ENCODE results near the gene EIF5AL1.
"Not testable (repeated sequence)": the region's sequence is repeated elsewhere in the genome, so short reads cannot be mapped to it uniquely, and the experiment has no call there.

The EIF5AL1 gene

DNA sequence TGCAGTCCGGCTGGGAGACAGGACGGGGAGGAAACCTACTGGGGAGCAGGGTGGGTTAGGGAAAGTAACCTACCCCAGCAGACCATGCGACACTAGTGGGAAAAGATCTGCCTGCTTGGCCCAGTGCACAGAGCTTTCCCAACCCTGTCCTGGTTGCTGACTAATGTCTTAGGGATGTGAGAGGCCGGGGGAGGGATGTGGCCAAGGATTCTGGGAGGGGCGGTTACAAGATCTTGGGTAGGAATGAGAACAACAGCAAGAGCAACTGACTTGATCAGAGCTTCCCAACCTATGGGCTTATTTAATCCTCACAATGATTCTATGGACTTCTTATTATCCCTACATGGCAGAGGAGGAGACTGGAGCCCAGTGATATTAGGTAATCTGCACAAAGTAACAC is 24.0 kb upstream of the EIF5AL1 start:
- no peak for DNase-seq

DNA sequence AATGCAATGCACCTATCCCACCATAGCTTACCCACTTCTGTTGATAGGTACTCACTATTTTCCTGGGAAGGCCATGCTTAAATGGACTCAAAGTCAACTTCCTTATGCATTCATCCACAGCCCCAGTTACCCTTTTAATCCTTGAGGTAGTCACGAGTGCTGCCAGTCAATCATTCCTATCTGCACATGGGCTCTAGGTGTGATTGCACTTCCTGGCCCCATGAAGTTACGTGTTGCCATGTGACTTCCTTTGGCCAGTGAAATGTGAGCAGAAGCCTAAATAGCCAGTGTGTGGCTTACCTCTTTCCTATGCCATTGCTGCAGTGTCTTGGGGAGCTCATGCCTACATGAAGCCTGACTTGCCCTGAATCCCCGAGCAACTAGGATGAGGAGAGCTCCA is 23.5 kb upstream of the EIF5AL1 start:
- DNase-seq, result no peak

DNA sequence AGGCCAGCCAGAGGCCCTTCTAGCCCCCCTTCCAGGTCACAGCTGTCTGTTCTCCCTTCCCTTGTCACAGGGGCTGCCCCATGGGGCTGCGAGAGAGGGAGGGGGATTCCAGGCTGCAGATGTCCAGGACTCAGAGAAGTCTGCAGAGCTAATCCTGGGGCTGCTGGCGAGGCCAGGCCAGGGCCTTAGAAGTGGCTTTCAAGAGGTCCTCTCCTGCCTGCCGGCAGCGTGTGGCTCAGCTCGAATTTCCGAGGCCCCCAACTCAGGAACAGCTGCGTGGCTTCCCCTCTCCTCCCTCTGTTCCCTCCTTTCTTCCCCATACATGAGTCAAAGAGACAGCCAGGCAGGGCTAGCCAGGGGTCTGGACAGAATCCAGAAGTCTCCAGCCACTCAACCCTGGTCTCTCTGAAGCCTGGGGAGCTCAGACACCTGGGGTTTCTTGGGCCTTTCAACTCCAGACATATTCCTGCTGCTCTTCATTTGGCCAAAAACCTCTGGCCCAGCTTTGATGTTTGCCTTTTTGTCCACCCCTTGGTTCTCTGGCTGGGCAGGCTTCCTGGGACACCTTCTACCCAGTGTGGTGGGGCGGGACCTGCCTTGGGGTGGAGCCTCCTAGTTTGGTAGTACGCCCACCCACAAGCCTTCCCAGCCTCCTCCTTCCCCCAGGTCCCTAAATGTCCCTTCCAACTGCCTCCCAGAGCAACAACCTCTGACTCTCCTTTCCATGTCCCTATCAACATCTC is 21.8 kb upstream of the EIF5AL1 start:
- no peak for DNase-seq

DNA sequence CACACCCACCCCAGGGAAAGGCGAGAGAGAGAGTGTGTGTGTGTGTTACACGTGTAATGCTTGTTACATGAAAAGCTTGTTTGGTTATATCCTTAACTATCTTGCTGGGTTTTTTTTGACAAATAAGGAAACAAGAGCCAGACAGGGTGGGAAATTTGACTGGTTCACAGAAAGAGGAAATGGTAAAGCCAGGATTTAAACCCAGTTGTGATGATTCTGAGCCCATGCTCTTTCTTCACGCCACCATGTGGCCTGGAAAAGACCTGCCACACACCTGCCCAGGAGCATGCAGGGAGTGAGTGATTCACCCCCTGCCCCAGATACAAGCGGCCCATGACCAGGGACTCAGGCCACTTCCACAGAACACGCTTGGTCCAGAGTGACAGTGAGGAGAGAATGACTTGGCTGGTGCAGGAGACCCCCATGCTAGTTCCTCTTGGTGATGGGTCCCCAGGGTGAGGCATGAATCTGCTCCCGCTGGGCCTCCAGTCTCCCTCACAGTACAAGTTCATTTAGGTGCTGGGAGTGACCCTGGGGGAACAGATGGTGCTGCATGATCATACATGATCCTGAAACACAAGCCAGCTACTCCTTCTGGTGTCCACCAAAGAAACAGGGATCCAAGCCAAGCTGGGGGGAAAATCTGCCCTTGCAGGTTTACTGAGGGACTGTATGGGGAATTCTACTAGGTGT is 21.0 kb upstream of the EIF5AL1 start:
- no peak for DNase-seq

DNA sequence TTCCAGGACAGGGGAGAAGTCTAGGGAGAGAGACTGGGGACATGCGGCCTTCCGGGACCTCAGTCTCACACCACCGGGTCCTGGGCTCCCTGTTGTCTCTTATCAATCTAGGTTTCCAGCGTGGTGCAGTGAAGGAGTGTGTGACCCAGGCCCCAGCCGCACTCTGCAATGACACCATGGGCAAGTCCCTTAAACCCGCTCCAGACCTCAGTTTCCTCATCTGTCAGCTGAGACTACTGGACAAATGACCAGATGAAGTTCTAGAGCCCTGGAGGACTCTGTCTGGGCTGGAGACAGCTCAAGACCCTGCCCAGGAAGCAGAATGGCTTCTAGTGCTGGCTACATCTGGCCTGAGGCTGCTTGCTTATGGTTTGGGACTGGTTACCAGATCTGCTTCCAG is 20.1 kb upstream of the EIF5AL1 start:
- DNase-seq, result no peak

DNA sequence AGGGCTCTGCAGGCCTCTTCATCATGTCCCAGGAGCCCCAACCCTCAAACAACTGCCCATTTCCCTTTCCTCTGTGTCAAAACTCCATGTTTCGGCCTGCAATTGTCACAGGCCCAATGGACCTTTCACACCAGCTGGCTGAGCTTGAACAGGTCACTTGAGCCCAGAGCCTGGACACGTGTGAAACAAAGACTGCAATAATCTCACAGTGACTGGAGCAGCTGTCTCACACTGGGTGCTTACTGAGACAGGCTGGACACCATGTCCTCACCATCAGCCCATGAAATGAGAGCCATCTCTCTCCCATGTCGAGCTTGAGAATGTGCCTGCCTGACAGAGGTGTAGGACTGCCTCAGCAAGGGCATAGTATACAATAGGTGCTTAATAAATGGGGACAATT is 19.5 kb upstream of the EIF5AL1 start:
- no peak for DNase-seq

DNA sequence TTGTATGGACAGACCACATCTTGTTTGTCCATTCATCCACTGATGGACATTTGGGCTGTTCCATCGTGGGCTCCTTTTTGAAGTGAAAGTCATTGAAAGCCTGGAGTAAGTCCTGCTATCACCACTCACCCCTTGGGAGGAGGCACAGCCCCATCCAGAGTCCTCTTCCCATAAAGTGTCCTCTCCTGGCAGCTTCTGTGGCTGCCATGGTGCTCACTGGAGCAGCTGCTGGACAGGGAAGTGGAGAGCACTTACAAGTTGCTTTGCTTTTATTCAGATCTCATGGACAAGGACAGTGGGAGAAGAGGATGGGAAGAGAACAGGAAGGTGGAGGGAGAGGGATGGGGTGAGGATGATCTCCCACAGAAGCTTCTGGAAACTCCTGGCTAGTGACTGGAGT is 18.5 kb upstream of the EIF5AL1 start:
- no peak for DNase-seq

DNA sequence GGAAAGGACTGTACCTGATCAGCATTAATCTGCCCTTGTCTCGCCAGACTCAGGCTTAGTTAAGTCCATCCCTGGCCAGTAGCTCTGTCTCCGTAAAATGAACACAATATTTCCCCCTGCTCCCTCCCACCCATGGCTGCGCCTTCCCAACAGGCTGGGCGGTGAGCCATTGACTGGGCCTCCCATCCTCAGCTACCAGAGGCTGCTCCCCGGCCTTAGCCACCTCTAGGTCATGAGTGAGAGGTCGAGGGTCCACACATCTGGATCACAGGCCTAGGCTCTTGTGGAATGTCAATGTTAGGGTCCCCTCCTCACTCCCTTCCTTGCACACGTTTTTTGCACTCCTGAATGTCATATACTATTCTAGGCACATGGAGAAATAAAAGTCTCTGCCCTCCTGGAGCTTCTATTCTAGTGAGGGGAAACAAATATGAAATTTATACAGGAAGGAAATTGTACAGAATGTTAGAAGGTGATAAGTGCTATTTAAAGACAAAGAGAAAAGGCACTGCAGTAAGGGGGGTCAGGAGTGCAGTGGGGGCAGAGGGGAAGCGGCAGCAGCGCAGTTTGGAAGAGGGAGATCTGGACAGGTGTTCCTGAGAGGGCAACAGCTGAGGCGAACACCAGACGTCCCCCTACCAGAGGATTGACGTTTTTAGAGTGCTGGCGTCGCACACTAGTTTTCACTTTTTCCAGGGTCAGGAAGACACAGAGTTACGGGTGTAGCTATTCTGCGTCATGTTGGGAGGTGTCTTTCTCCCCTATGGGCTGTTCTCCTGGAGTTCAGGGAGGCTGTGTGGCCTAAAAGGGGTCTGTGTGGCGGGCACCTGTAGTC is 17.2 kb upstream of the EIF5AL1 start:
- no peak for DNase-seq

DNA sequence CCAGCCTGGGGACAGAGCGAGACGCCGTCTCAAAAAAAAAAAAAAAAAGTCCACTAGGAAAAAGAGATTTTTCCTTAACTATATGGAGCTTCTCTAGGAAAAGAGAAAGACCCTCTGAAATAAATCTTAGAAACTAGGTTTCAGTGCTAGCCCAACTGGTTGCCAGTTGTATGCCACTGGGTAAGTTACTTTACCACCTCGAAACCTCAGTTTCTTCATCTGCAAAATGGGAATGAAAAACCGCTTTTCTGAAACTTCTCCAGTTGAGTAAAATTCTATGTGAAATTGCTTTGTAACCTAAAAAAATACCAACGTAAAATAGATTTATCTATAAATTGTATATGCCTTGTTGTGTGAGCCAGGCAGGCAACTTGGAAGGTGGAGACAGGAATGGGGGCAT is 16.5 kb upstream of the EIF5AL1 start:
- no peak for DNase-seq

DNA sequence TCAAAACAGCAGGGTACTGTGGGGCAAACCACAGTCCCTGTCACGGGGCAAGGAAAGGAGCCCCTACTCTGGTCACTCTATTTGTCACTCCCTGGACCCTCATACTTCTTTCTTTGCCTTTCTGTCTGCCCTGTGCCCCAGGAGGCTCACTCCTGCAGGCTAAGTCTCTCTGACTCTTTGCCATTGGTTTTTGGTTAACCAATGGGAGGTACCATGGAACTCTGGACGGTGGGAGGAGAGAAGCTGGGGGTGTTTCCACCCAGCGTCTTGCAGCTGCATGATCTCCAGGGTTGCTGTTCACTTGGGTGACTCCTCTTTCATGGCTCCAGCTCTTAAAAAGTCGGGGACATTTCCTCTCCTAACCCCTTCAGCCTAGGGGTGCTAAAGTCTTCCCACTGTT is 15.4 kb upstream of the EIF5AL1 start:
- DNase-seq, result no peak

DNA sequence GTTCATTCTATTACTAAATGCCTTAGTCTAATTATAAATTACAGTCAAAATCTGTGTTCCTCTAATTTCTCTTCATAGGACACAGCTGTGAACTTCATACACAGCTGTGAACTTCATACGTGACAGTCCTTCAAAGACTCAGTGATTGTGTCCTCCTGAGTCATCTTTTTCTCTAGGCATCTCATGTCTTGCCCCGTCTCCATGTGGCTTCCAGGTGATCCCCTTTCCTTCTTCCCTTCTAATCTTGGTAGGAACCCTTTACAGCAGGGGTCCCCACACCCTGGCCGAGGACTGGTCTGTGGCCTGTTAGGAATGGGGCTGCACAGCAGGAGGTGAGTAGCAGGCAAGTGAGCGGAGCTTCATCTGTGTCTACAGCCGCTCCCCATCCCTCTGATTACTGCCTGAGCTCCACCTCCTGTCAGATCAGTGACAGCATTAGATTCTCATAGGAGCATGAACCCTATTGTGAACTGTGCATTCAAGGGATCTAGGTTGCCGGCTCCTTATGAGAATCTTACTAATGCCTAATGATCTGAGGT is 14.0 kb upstream of the EIF5AL1 start:
- DNase-seq, result no peak

DNA sequence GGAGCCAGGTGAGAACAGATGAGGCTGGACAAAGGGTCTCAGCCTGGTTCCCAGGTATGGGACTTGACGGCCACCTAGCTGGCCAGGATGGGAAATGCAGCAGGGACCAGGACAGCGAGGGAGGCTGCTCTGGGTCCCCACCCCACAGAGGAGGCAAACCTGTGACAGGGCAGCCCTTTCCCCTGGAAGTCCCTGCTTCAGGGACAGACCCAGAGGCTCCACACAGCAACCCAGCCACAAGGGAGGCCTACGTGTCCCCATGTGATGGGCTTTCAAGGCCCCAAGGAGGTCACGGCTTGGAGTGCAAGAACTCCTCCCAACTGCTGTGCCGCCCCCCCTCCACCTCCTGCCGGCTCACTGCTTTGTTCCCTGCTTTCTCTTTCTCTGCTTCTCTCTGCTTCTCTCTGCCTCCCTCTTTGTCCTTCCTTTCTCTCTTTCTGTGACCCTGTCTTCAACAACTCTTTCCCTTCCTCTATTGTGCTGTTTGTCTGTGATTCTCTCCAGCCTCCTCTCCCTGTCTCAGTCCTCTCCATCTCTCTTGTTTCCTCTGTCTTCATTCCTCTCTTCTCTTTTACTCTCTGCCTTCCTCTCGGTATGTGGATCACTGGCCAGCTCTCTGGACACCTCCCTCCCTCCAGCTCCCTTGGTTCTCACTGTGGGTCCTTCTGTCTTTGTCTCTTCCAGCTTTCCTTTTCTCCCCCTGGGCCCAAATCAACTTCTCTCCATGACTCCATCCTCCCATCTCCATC is 9.6 kb upstream of the EIF5AL1 start:
- no peak for DNase-seq

DNA sequence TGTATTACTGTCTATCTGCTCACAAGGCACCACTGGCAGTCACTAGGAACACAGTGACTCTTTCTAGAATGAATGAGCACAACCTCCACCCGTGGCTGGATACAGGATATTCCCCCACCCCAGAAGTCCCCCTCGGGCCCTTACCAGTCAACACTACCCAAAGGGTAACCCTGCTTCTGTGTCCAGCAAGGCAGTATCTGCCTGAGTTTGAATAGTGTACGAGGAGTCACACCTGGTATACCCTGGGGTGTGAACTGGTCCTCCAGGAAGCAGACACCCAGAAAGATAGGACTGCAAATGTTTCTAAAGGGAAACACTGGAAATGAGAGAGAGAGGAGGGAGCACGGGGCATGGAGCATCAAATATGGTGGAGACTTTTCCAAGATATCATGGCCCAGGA is 8.5 kb upstream of the EIF5AL1 start:
- not testable (repeated sequence) for DNase-seq

DNA sequence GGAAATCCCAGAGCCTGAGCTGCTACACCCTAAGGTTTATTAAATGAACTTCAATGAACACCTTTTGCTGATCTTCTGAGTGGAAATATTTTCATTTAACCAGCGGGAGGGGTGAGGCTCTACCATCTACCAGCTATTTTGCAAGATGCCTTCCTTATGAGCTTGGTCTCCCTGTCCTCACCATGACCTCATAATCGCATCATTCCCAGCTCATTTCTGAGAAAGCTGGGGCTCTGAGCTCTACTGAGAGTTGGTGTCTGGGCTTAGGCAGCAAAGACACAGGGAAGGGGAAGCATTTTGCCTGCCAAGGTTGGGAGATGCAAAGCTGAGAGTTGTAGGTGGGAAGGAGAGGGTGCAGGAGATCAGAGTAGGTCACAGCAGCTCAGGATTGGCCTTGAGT is 7.8 kb upstream of the EIF5AL1 start:
- DNase-seq, result not testable (repeated sequence)

DNA sequence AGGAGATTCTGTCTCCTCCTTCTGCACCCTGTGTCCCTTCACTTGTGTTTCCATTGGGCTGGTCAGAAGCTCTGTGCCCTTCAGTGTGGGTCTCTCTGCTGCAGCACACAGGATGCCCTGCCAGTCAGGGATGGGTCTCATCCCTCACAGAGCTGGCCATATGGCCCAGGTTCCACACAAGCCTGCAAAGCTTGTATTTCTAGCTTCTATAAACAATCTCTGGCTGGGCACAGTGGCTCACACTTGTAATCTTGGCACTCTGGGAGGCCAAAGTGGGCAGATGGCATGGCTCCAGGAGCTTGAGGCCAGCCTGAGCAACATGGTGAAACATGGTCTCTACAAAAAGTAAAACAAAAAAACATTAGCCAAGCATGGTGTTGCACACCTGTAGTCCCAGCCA is 7.0 kb upstream of the EIF5AL1 start:
- DNase-seq, result not testable (repeated sequence)

DNA sequence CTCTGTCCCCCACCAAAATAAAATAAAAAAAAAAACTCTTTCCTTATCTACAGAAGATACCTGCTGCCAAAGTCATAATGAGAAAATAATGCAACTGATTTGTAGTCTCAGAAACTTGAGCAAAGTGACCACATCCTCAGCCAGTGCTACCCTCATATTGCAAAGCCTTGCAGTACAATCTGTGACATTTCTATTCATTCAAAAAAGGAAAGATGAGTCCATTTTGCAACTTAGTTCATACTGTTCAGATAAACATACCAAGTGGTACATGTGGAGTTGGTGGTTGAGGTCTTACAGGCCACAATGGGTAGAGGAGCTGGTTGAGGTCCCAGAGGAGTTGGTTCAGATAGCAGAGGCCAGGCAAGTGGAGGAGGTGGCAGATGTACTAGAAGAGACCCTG is 6.5 kb upstream of the EIF5AL1 start:
- DNase-seq, result no peak

DNA sequence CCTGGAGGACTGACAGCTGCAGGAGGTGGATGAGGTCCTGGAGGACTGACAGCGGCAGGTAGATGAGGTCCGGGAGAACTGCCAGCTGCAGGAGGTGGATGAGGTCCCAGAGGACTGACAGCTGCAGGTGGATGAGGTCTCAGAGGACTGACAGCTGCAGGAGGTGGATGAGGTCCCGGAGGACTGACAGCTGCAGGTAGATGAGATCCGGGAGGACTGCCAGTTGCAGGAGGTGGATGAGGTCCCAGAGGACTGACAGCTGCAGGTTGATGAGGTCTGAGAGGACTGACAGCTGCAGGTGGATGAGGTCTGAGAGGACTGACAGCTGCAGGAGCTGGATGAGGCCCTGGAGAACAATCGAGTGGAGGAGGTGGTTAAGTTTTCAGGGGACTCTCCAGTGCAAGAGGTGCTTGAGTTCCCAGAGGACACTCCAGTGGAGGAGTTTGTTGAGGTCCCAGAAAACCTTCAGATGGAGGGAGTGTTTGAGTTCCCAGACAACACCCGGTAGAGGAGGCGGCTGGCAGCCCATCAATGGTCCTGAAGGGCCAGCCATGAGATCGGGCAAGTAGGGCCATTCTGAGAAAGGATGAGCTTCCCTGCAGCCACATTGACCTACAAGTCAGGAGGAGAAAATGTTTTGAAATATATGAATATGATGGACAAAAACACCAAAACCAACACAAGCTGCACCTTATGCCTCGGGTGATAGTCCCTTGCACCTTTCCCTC is 4.7 kb upstream of the EIF5AL1 start:
- DNase-seq, result no peak

DNA sequence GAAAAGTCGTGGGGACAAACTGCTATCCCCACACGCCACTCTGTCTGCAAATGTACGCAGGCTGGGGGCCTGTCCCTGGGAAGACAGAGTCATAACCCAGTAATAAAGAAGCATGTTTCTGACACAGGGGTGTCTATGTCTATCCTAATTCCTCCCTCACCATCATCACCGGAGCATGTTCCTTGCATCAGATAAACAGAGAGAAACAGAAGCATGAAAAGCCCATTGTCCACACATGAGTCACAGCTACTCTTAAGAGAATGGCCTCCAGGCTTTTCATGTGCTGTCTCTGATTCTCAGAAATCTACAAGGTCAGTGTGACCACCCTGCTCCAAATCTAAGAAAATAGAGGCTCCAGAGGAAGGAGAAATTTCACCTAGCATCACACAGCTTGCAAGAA is 4.1 kb upstream of the EIF5AL1 start:
- DNase-seq, result not testable (repeated sequence)

DNA sequence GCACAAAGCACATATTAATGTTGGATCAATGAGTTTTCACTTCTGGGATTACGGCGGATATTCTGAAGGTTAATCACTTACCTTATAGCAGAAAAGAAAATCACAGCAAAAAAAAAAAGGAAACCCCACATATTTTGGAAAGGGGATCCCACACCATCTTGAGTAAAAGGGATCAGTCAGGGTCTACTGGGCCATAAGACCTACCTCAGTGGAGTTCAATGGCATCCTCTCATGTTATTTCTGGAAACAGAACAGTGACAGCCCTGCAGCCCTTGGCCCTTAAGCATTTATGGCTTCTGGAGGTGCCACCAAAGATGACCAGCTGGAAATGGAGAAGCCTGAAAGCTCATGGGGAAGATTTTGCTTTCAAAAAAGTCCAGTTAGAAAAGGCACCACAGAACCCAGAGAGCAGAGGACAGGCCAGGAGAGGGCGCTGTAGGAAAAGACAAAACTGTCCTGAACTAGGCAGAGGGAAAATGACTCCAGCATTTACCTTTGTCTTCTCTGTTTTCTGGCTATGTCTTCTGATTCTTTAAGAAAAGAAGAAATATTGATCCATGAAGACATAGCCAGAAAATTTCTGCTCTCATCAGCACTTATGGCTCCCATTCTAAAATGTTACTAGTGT is 2.9 kb upstream of the EIF5AL1 start:
- not testable (repeated sequence) for DNase-seq

DNA sequence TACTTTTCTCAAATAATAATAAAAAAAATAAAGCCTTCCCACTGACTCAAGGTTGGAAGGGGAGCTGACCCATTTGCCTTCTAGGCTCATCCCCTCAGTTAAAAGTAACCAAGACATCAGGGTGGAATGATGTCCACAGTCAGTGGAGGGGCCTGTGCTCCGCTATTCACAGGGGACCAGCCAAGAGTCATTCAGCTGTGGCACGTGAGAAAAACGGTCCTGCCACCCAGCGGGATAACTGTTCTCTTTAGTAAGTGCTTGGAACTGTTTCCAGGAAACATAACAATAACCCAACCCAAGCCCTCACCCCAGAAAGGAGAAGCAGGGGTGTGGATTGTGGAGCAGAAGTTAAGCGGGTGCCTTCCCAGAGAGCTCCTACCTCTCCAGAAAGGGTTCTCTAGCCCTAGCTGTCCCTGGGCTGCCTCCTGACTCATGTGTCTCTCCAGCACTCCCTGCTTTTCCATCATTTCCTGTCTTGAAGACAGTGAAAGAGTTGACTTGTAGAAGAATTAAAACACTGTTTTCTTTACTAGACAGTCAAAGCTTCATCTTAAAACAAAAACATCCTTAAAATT is 2.3 kb upstream of the EIF5AL1 start:
- DNase-seq, result not testable (repeated sequence)

DNA sequence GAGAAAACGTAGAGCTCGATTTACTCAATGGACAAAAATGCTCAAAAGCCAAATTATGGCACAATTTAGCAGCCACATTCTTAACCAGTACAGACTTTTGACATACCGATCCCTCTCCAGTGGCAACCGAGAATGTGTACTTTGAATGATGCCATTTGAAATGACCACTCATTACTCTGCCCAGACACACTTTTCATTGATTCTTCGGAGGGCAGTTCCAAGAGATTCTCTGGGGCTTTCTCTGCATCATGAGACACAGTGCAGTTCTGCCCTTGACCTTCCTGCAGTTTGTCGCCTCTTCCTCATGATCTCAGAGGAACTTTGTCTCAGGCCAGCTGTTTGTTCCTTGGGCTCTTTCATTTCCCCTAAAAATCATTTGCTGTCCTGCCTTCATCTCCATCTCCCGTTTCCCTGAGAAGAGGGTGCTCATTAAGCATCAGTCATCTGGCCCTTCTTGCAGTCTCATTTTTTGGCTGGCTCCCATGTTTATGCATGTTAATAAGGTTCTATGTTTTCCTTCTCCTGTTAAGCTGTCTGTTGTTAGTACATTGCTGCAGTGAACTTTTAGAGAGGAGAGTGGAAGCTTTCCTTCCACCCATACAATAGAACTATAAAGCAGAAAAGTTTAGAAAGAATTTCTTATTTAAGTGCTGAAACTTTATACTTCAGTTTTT is 4.3 kb downstream of the EIF5AL1 start:
- DNase-seq, result not testable (repeated sequence)

Measured in activated naive CD4-positive, alpha-beta T cell treated with Interleukin-2 at 50 U/mL for 16 hours (primary cell).